SHP77 (cell line): ENCODE measurements around the gene E2F2.
"Not testable (repeated sequence)": the region's sequence is repeated elsewhere in the genome, so short reads cannot be mapped to it uniquely, and the experiment has no call there.

Source experiments
- DNase-seq, 2 experiments: peaks; one replicate each; lab custom pipeline; 2025; lab: John Stamatoyannopoulos, UW

Gene E2F2

DNA sequence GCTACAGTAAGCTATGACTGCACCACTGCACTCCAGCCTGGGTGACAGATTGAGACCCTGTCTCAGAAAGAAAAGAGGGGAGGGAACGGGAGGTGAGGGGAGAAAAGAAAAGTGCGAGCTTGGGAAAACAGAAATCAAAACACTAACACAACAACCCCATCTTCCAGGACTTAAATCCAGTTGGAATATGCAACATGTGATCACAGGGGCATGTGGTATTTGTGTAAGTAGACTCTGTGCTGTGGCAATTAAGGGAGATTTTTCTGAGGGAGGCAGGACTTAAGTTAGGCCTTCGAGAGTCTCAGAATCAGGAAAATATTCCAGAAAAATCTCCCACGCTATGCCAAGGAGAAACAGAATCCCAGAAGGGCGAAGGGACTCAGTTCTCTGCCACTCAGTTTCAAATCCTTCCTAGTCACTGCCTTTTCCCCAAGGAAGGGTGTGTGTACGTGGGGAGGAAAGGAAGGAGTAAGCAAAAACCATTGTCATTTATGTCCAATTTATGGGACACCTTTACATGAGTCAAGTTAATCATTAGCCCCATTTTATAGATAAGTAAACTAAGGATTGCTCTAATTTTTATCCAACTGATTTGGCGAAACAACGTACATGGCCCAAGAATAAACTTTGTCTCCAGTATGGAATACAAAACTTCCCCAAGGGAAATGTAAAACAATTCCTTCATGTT lies 16.0 kb upstream of the E2F2 start:
- DNase-seq: no peak

- DNase-seq: no peak
These were observed 14.8 kb upstream of the E2F2 start for GRCh38 chr1:23545851-23546250.

- DNase-seq: peak; percentile 64 to 73
These were observed 13.7 kb upstream of the E2F2 start for GRCh38 chr1:23544444-23545389.

DNA sequence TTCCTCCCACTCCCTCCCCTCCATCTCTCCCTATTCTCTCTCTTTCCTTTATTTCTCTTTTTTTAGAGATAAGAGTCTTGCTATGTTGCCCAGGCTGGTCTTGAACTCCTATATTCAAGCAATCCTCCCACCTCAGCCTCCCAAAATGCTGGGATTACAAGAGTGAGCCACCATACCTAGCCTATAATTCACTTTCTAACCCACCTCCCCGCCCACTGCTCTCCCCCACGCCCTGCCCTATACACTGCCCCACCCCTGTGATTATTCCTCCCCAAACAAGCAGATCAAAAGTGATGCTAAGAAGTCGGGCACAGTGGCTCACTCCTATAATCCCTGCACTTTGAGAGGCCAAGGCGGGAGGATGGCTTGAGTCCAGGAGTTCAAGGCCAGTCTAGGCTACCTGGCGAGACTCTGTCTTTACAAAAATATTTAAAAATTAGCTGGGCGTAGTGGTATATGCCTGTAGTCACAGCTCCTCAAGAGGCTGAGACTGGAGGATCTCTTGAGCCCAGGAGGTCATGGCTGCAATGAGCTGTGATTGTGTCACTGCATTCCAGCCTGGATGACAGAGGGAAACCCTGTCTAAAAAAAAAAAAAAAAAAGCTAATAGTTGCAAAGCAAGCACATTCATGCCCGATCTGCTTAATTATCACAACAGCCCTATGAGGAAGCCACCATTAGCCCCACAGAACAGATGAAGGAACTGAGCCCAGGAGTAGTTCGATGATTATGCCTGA lies 12.8 kb upstream of the E2F2 start:
- DNase-seq: no peak

GRCh38 chr1:23542940-23543339 lies 11.9 kb upstream of the E2F2 start:
- not testable (repeated sequence) for DNase-seq

GRCh38 chr1:23539698-23540266 lies 8.7 kb upstream of the E2F2 start:
- peak; percentile 83 to 86 for DNase-seq

DNA sequence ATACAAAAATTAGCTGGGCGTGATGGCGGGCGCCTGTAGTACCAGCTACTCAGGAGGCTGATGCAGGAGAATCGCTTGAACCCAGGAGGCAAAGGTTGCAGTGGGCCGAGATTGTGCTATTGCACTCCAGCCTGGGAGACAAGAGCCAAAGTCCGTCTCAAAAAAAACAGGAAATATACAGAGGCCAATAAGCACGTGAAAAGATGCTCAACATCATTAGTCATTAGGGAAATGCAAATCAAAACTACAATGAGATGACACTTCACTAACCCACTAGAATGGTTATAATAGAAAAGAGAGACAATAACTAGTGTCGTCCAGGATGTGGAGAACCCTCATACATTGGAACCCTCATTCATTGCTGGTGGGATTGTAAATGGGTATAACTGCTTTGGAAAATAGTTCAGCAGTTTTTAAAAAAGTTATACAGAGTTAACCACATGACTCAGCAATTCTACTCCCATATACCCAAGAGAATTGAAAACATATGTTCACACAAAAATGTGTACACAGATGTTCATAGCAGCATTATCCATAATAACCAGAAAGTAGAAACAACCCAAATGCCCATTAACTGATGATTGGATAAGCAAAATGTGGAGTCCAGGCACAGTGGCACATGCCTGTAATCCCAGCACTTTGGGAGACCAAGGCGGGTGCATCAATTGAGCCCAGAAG lies 6.4 kb upstream of the E2F2 start:
- no peak for DNase-seq

DNA sequence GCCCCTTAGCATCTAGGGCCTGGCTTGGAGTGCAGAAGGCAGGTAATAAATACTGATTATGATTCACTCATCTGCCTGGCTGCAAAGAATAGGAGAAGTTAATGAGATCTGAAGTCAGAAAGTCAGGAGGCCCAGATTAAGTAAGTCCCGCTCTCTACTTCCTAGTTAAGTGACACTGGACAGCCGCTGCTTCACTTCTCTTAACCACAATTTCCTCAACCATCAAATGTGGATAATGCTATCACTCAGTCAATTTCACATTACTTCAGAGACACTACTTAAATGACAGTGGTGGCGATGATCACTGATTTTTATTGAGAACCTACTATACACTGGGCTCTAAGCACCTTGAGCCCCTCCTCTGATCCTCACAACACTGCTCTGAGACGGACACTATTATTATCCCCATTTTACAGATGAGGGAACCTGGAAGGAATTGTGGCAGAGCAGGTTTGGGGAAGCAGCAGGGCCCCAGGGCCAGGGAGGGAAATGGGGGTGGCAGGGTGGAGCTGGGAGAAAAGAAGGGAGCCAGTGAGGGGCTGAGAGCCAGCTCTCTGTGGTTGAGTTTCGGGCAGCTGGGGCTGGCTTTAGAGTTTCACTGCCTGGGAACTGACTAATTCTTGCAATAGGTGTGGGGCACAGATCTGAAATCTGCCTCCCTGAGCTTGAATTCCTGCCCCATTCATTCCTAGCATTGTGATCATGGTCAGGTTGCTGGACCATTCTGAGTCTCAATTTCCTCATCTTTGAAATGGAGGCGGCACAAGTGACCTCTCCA lies 2.4 kb upstream of the E2F2 start:
- DNase-seq: no peak

- DNase-seq: peak in 1 of 2 experiments; percentile 53
These were observed 595 bp upstream of the E2F2 start for GRCh38 chr1:23531562-23532094.

DNA sequence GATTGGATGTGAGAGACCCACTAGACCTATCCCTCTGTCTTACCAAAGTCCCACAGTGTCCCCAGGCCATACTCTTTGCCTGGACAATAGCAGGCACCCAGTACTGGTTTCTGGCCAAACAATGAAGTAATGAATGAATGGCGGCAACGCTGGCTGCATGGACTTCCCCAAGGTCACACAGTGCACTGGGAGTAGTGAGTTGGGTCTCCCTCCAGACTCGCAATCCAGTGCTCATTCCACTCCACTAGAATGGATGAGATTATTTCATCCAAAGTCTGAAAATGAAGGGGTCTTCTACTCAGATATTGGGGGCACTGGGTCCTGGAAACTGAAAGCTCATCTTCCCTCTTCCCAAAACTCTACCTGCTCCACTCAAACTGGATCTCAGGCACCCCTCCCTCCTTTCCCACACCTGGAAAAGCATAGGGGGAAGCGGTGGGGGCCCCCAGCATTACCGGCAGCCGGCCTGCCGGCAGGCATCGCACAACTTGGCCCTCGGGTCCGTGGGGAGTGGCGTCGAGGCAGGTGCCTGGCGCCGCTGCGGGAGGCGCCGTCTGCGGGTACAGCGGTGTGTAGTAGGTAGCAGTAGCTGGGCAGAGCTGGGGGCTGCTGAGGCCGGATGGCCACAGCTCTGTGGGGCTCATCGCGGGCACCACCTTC lies 816 bp downstream of the E2F2 start:
- DNase-seq: no peak

DNA sequence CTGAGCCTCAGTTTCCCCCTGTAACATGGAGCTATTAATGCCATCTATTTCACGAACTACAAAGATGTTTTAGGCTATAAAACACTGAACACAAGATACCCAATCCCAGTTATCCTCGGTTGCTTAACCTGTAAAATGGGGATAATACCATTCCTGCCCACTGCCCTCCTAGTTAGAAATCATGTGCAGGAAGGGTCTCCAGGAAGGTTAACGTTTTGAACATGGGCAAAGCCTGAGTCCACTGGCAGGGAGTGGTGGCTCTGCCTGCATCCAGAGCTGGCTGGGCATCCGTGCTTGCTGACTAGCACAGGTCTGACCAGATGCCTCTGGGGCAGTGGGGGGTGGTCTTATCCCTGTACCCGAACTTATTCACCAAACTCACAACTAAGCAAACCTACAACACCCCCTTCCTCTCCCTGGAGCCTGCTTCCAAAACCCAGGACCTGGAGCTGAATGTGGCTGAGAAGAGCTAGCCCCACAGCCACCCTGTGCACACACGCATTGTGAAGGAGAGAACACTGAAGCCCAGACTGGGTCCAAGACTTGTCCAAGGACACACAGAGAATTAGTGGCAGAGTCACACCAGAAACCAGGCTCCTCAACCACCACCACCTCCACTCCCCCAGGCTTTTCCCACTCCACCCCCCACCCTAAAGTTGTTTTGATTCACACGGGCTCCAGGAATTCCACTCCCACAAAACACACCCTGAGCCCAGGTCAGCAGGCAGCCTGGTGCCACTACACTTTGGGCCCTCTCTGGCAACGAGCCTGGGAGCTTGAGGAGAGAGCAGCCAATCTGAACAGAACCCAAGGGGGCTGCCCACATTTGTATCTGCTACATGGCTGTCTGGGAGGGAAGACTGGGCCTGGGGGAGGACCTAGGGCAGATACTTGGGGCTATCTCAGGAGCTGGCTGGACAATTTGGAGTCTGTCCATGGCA lies 1.6 kb downstream of the E2F2 start:
- DNase-seq: peak in 1 of 2 experiments; percentile 10

GRCh38 chr1:23528250-23528978 lies 2.6 kb downstream of the E2F2 start:
- DNase-seq: peak; percentile 78 to 86

DNA sequence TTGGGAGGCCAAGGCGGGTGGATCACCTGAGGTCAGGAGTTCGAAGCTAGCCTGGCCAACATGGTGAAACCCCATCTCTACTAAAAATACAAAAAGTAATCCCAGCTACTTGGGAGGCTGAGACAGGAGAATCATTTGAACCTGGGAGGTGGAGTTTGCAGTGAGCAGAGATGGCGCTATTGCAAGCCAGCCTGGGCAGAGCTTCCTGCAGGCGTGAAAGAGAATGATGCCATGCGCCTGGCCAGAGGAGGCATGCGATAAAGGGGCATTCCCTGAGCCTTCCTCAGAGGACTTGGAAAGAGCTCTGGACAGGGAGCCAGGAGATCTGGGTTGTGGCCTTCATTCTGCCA lies 3.2 kb downstream of the E2F2 start:
- no peak for DNase-seq

DNA sequence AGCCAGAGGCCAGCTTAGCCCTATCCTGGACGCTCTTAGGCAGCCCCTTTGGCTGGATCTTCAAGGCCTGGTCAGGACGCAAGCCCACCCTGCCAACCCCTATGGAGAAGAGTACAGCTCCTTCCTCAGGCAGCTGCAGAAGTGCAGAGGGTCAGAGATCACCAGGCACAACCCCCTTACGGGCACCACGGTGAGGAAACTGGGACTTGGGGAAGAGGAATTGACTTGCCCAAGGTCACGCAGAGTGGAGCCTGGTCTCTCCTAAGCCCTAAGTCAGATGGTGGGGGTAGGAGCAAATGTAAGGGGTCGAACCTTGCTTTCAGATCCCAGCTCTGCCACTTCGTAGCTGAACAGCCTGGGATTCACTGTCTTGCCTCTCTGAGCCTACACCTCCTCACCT lies 3.7 kb downstream of the E2F2 start:
- no peak for DNase-seq

DNA sequence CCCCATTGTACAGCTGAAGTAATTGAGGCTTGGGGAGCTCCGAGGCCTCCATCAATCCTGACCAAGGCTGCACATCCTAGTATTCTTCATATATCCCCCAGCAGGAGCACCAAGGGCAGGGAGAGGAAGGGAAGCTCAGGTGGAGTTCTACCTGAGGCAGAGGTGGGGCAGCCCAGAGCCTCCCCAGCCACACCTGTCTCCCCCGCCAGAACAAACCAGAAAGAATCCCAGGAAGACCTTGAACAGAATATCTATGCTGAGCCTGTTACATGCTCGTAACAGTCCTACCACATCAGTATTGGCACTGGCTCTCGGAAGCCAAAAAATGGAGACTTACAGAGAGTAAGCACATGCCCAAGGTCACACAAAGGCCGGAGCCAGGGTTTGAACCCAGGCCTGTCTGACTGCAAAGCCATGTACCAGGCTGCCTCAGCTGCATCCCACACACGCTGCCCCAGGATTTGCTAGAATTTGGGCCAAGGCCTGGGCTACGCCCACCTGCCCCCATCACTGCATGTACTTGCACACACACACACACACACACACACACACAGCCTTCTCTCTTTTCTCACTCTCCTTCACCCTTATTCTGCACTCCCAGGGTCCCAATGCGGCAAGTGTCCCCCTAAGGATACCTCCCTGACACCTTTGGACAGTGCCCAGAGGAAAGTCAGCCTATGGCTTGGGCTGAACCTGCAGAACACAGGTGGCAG lies 4.5 kb downstream of the E2F2 start:
- no peak for DNase-seq

DNA sequence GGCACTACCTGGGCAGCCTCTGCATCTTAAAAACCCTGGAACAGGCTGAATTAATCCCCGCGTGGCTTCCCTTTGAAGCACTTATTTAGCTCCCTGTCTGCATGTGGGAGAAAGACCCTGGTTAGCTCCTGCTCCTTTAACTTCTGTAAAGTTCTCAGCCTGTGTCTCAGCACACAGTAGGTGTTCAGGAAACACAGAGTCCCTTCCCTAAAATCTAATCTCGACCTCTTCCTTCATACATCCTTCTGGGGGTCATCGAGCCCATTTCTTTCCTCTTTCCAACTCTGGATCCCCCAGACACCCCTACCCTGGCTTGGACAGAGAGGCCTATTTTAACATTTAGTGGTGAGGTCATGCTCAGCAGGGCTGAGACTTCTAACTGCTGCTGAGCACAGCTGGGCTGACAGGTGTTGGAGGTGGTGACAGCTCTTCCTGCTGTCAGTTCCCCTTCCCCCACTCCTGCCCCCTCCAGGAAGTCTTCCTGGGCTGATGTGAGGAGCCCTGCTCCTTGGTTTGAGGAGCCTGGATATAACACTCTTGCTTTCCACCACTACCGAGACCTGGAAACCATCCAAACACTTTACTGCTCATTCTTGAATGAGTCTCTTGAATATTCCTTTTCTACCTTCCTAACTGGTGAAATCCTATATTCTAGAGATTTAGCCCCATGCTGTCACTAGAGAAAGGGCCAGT lies 5.3 kb downstream of the E2F2 start:
- peak; percentile 10 to 29 for DNase-seq
